CD4-positive, alpha-beta T cell treated with Interleukin-2 at 100 ng/mL for 4 hours (primary cell): Measurements from ENCODE around the gene LRRC56.
A peak's percentile ranks its signal among the peaks of the same experiment; 100 is the strongest.
"Not testable (repeated sequence)": the region's sequence is repeated elsewhere in the genome, so short reads cannot be mapped to it uniquely, and the experiment has no call there.

Experiments used
- DNase-seq: peaks from one replicate; pipeline ENCODE4 v3.0.0-alpha.2; 2020; ENCODE audit warnings: low spot score

LRRC56 gene

DNA sequence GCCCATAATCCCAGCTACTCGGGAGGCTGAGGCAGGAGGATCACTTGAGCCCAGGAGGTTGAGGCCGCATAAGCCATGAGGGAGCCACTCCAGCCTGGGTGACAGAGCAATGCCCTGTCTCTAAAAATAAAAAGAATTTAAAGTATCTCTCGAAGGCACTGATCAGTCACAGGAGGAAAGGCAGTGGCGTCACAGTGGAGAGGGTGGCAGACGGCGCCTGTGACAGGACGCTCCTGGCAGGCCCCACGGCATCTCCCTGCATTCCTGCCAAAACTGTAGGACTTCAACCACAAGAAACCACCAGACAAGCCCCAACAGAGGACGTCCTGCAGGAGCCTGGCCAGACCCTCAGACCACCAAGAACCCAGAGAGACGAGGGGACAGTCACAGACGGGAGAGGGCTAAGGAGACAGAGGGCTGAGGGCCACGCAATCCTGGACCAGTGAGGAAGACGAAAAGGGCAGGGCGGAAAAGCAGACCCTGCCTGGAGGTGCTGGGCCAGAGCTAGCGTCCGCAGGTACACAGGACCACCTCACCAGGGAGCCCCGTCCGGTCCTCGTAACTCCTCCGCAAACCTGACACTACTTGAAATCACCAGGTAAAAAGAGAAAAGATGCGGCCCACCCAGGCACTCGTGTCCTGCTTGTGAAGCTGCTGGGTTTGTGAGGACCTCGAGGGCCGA, 36.2 kb upstream of the LRRC56 start:
- DNase-seq = no peak

DNA sequence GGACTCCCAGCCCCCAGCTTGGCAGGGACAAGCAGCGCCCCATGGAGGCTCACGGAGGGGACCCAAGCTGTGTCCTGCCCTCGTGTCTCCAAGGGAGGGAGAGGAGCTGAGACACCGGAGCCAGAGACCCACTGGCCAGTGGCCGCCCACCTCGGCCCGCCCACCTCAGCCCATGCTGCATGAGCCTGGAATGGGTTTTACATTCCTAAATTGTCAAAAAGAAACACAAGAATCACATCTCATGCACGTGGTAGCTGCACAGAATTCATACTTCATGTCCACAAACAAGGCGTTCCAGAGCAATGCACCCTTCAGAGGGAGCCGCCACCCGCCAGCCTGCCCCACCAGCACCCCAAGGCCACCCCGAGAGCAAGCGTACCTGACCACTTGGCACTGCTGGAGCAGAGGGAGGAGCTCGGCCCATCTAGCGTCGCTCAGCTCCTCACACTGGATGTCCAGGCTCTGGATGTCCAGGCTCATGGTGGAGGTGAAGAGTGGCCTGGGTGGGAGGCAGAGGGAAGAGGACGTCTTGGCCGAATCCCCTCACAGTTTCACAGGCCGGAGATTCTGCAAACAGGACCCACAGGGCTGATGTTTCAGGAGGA, 35.5 kb upstream of the LRRC56 start:
- no peak for DNase-seq

DNA sequence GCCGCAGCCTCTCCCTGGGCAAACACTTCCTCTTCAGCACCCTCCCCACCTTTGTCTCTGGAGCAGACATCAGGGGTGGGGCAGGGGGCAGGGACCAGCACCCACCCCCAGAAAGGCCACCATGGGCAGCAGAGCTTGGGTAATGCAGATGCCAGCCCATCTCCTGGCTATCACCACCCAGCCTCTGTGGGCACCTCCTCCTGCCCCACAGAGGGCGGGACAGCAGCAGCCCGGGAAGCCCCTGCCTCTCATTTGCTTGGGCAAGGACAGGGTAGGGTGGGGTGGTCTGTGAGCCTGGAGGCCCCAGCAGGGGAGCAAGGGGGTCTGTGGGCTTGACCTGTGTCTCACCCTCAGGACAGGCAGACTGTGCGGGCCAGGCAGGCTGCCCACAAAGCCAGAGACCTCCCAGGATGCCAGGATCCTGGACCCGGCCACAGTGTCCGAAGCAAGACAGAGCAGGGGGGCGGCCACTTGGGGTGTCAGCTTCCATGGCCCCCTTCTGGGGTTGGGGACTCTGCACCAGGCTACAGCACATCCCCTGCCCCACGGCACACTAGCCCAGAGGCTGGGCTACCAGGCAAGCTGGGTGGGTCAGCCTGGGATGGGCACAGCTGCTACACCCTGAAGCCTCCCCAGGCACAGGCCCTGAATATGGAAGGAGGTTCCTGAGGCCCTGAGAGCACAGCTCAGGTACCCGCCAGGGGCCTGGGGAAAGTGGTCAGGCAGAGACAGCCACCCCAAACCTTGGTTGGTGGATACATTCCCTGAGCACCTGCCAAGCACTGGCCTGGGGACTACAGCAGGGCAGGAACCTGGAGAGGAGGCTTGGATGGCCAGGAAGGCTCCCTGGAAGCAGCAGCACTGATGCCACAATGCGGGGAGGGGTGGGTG, 34.8 kb upstream of the LRRC56 start:
- no peak for DNase-seq

DNA sequence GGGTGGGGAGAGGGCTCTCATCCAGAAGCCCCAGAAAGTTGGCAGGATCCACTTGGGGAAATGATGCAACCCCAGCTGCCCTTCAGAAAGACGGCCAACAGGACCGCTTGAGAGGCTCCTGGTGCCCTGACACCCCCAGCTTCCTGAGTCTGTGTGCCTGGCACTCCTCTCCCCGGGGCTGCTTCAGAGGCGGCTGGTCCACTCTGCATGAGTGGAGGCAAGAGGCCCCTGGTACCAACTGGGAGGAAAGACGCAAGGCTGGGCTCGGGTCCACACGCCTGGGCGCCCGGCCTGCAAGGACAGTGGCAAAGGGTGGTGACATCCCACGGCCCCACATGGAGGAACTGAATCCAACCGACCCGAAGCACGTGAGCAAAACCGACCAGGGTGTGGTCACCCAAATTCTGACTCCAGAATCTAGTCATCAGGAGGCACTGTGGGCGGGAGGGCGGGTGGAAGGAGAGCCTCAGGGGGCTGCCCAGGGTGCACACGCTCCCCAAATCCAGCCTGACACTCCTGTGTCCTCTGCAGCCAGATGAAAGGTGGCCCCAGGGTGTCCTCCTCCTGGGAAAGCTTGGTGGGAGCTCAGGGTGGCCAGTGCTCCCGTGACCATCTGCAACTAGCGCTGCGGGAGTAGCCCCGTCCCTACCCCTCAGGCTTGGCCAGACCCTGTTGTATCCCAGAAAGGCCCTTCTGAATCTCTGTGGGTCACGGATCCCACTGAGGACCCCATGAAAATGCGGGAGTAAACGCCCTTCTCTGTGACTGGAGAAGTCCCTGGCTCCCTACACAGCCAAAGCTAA, 33.9 kb upstream of the LRRC56 start:
- DNase-seq = peak; percentile 3

DNA sequence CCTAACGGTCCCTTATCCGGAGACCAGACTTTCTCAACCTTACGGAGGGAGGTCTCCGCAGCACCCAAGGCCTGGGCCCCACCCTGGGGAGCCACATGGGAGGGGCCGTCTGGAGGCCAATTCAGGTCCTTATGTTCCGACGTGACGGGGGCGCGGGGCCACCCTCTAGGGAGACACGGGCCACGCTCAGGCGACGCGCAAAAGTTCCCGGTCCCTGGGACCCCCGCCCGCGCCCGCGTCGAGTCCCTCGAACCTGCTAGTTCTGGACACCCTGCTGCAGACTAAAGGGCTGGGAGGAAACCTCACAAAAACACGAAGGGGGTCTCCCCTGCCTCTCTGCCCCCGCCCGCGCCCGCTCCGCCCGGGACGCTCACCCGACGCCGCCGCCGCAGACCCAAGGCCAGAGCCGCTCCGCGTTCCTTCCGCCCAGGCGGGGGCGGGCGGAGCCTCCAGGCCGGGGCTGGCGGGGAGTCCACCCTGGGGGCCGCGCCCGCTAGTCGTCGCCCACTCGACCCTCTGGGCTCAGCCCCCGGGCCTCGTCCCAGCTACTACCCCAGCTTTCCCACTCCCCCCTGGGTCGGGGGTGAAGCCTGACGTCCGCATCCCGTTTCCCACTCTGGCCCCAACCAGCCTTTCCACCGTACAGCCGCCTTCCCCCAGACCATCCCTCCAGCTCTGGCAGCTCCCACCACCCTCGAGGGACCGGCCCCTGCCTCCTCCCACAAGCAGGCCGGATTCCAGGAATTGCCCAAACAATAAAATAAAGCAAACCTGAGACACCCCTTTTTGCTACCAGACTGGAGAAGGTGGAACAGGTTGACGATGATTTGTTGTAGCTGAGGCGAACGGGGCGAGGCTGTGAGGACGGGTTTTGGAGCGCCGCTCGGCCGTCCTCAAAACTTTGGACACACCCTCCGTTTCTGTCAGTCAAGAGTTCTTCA, 33.0 kb upstream of the LRRC56 start:
- DNase-seq = no peak

DNA sequence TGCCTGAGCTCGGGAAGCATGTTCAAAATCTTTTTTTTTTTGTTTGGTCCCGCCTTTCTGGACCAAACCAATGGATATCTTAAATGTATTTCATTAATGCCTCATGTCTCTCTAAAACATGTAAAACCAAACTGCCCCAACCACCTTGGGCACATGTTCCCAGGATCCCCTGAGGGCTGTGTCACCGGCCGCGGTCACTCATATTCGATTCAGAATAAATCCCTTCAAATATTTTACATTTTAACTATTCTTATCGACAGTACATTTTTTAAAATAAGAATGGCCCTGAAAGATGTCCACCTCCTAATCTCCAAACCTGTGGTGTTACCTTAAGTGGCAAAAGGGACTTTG, 32.4 kb upstream of the LRRC56 start:
- DNase-seq = no peak

DNA sequence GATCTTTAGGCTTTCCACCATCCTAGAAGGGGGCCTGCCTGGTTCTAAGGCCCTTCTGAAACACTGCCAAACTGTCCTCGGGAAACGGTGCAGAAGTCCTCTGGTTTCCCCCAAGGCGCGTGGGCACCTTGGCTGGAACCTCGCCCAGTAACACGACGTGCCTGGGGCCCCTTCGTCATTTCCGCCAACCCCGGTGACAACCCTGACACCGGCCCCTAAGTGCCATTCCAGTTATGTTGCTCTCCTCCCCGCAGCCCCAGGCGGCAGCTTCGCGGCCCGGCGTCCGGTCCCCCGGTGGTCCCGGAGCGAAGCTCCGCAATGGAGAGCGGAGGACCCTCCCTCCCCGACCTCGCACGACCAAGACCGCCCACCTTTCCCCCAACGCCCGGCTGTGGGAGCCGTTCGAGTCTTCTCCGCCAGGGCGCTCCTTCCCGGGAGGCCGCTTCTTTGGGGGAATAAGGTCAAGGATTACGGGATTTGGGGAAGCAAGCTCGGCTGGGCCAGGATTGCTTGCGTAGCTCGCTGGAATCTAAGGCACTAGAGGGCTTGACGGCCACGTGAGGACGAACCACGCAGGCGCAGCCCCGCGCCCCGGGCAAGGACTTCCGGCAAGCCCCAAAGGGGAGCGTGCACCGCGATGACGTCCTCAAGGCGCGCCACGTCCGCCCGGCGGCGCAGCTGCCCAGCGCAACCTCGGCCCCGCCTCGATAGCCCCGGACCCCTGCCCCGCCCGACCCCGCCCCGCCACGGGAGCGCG, 30.9 kb upstream of the LRRC56 start:
- DNase-seq = peak; percentile 96

DNA sequence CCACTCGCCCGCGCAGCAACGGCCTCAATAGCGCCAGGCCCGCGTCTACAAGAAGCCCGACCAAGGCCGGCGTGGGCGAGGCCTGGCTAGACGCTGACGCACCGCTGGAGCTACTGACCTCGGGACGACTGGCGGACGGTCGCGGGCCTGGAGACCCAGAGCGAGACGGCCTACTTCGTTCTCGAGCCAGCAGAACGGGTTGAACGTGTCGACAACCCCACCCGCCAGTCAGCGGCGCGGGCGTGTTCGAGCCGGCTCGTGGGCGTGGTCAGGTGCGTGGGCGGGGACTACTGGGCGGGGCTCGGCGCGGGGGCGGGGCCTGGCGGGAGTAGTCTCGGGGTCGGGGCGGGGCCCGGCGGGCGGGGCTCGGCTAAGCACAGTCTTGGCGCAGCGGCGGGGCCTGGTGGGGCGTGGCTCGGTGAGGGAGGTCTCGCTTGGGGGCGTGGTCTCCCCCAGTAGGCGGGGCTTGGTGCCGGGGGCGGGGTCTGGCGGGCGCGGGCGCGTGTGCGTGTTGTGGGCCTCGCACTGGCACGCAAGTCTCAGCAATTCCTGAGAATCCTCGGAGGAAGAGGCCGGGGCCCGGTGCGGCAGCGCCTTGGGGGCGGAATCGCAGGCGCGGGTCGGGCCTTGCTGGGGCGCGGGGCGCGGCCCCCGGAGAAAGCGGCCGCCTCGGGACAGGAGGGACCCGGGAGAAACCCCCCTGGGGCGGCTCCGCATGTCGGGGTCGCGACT, 30.2 kb upstream of the LRRC56 start, which contains the start of gene RNH1:
TSS of gene RNH1 (minus strand) at position 248 of the 732 bp plus-strand sequence. CDS start 5,080 bp downstream, outside the sequence.
- DNase-seq = peak; percentile 98

DNA sequence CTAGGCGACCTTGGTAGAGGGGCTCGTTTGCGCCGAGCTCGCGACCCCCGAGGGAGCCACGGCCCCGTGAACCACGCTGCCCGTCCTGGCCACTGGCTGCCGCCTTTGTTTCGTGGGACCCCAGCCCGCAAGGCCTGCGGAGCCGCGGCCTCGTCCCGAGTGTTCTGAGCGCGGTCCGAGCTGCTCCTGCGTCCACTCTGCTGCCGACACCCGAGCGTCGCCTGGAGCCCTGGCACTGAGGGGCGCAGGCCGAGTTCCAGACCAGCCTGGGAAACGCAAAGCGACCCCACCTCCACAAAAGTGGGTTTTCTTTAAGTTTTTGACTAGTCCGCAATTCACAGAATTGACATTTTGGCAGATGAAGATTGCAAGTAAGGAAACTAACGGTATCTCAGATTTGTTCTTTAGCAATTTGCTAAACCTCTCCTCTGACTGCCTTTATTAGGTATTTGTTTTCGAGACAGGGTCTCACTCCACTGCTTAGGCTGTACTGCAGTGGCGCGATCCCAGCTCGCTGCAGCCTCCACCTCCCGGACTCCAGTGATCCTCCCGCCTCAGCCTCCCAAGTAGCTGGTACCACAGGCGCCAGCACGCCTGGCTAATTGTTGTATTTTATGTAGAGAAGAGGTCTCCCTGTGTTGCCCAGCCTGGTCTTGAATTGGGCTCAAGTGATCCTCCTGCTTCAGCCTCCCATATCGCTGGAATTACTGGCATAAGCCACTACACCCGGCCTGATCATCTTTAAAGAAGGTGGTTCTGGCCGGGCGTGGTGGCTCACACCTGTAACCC, 29.4 kb upstream of the LRRC56 start:
- DNase-seq = no peak

DNA sequence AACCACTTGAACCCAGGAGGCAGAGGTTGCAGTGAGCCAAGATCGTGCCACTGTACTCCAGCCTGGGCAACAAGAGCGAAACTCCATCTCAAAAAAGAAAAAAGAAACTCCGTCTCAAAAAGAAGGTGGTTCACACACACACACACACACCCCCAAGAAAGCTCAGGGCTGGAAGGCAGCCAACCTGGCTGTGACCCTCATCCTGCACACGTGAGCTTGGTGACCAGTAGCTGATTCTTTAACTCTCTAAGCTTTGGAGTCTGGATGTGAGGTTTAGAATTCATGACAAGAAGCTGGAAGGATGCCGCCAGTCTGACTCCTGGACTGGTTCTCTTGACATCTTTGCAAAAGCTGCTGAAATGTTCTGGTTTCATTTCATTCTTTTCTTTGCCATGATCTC, 28.4 kb upstream of the LRRC56 start:
- DNase-seq = no peak

DNA sequence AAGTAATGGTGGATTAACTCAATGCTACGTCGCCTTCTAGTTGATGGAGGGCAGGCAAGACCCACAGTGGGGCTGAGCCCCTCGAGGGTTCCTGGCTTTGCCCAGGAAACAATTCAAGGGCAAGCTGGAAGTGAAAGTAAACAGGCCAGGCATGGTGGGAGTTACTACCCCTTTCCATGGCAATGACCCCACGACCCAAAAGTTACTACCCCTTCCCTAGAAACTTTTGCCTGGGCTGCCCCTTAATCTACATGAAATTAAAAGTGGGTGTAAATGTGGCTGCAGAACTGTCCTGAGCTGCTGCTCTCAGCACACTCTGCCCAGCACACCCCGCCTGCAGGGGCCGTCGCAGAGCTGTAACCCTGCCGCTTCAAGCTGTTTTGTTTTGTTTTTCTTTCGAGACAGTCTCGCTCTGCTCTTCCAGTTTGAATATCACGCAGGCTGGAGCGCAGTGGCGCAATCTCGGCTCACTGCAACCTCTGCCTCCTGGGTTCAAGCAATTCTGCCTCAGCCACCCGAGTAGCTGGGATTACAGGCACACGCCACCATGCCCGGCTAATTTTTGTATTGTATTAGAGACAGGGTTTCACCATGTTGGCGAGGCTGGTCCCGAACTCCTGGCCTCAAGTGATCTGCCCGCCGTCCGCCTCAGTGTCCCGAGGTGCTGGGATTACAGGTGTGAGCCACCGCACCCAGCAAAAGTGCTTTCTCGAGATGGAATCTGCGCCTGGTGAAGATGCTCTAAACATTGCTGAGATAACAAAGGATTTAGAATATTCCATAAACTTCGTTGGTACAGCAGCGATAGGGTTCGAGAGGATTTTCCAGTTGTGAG, 24.3 kb upstream of the LRRC56 start:
- DNase-seq = no peak

DNA sequence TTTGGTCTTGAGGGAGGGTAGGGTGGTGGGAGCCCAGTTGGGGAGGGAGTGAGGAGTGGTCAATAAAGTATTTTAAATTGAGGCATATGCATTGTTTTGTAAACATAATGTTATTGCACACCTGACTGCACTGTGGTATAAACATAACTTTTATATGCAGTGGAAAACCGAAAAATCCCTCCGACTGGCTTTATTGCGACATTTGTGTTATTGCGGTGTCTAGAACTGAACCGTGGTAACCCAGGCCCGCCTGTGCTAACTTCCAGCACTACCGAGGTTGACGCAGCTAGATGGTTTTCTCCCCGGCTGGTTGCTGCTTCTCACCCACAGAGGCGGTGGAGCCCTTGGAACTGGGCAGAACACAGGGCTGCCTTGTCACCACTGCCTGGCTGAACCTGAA, 22.7 kb upstream of the LRRC56 start:
- DNase-seq = no peak

DNA sequence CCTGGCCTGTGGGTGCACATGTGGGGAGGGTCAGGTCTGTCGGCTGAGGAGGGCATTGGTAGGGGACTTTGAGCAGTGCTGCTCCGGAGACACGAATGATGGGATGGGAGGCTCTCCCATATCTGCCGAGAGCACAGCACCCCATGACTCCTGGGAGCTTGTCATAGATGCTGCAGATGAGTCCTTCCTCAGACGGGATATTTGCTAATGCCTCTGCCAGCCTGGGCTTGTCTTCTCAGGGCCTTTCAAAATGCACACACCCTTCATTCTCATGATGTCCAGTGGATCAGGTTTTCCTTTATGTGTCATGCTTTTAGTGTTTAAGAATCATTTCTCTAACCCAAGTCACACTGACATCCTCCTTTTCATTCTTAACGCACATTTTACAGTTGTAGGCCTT, 22.2 kb upstream of the LRRC56 start:
- DNase-seq = no peak

DNA sequence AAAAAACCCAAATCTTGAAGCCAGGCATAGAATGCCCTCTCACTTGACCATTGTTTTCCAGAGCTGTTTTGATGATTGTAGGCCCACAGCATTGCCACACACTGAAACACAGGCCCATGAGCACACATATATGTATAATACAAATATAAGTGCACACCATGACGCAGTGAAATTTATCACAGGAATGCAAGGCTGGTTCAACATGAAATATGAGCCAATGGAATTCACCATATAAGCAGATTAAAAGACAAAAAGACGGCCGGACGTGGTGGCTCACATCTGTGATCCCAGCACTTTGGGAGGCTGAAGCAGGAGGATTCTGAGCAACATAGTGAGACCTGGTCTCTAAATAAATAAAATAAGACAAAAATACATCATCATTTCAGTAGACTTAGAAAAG, 20.9 kb upstream of the LRRC56 start:
- no peak for DNase-seq

DNA sequence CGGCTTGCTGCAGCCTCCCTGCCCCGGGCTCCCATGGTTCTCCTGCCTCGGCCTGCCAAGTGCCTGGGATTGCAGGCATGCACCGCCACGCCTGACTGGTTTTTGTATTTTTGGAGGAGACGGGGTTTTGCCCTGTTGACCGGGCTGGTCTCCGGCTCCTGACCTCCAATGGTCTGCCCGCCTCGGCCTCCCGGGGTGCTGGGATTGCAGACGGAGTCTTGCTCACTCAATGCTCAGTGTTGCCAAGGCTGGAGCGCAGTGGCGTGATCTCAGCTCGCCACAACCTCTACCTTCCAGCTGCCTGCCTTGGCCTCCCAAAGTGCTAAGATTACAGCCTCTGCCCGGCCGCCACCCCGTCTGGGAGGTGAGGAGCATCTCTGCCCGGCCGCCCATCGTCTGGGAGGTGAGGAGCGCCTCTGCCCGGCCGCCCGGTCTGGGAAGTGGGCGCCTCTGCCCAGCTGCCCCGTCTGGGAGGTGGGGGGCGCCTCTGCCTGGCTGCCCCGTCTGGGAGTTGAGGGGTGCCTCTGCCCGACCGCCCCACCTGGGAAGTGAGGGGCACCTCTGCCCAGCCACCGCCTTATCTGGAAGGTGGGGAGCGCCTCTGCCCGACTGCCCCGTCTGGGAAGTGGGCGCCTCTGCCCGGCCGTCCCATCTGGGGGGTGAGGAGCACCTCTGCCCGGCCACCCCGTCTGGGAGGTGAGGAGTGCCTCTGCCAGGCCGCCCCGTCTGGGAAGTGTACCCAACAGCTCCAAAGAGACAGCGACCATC, 20.2 kb upstream of the LRRC56 start:
- not testable (repeated sequence) for DNase-seq

DNA sequence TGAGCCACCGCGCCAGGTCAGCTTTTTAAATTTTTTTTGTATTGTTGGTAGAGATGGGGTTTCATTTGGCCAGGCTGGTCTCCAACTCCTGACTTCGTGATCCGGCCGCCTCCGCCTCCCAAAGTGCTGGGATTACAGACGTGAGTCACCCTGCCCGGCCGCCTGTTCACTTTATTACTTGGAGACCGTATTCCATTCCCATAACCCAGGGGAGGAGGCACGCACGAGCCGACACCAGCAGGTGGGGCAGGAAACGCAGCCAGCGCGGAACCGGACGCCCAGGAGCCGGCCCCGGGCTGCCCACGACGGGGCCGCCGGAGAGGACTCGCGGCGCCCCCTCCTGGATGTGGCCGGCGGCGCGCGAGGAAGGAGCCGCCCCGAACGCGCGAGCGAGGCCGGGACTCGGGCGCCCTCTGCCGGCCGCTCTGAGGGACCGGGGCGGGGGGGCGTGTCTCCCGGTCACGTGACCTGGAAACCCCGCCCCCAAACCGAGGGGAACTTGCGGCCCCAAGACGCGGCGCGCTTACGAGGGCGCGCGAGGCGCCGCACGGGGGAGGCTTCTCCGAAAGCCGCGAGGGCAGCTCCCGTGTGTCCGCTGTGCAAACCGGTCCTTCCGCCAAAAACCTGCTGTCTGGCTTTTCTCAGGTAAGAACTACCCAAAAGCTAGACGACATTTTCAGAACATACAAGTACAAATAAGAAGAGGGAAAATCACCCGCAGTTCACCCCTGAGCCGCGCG, 18.7 kb upstream of the LRRC56 start:
- peak; percentile 83 for DNase-seq
